Islet precursor cell (in vitro differentiated cells): ENCODE measurements around the gene CFC1.
"Not testable (repeated sequence)": the region's sequence is repeated elsewhere in the genome, so short reads cannot be mapped to it uniquely, and the experiment has no call there.

Source experiments
- DNase-seq: peaks from one replicate; pipeline ENCODE4 v3.0.0-alpha.2; 2018

Gene CFC1

GRCh38 chr2:130582970-130583369, 16.4 kb downstream of the CFC1 start:
- DNase-seq: not testable (repeated sequence)

GRCh38 chr2:130581491-130581890, 17.9 kb downstream of the CFC1 start:
- DNase-seq: not testable (repeated sequence)

GRCh38 chr2:130579121-130579520, 20.3 kb downstream of the CFC1 start:
- DNase-seq: not testable (repeated sequence)

- DNase-seq: not testable (repeated sequence)
These were observed 21.8 kb downstream of the CFC1 start for GRCh38 chr2:130577559-130577958.

GRCh38 chr2:130576209-130576784, 23.1 kb downstream of the CFC1 start:
- DNase-seq: not testable (repeated sequence)

GRCh38 chr2:130574230-130574629, 25.1 kb downstream of the CFC1 start:
- DNase-seq: not testable (repeated sequence)

- DNase-seq: not testable (repeated sequence)
These were observed 27.4 kb downstream of the CFC1 start for GRCh38 chr2:130571929-130572328.

- DNase-seq: not testable (repeated sequence)
These were observed 33.2 kb downstream of the CFC1 start for GRCh38 chr2:130566165-130566564.

- DNase-seq: not testable (repeated sequence)
These were observed 42.9 kb downstream of the CFC1 start for GRCh38 chr2:130556441-130556840.

- not testable (repeated sequence) for DNase-seq
These were observed 45.2 kb downstream of the CFC1 start for GRCh38 chr2:130554178-130554577.

- not testable (repeated sequence) for DNase-seq
These were observed 49.9 kb downstream of the CFC1 start for GRCh38 chr2:130549475-130549874.

- DNase-seq: not testable (repeated sequence)
These were observed 51.0 kb downstream of the CFC1 start for GRCh38 chr2:130548418-130548817.

GRCh38 chr2:130544978-130545377, 54.4 kb downstream of the CFC1 start:
- not testable (repeated sequence) for DNase-seq

GRCh38 chr2:130543785-130544528, 55.4 kb downstream of the CFC1 start:
- not testable (repeated sequence) for DNase-seq

GRCh38 chr2:130542789-130543188, 56.6 kb downstream of the CFC1 start:
- not testable (repeated sequence) for DNase-seq
